ENCODE results near the gene FAM237A. TPM values are rescaled to one million over a fixed set of nuclear protein-coding genes. Genes with fewer than 3 reads are reported as not detected.

Gene FAM237A
- total and polyA plus RNA-seq, 5 experiments from 2014 or later, result not detected

DNA sequence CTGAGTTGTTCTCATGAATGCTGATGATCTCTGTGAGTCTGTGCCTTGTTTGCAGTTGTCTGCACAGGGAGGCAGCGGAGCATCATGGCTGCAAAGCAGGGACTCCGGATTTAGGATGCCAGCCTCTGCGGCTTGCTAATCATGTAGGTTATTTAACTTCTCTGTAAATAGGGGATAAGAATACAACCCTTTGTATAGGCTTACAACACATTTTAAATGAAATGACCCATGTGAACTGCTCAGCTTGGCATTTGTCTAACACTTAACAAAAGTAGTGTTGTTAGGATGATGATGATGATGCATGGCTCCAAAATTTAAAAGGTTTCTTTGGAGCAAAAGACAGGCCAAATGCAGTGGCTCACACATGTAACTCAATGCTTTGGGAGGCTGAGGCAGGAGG, 56.5 kb downstream of the FAM237A start:
- Mint-ChIP-seq H3K4me1 (peaks cover under 1 to 9% (median 4%) of the 10 kb centered on the region in 4 donors), H3K27ac (no peak overlapping the region), H3K36me3 (no peaks in the 10 kb centered on the region), H3K4me3 (no peak overlapping the region), H3K27me3 (peaks cover 6 to 22% (median 13%) of the 10 kb centered on the region in 5 donors), H3K9me3 (no peaks in the 10 kb centered on the region)
- POLR2A ChIA-PET, result no interaction called here
- ATAC-seq (no peak), DNase-seq (no peak)

Other genes starting within 250 kb of the FAM237A start
- under 1 TPM in 1 of 2 experiments, not detected in 1; 0.30 TPM for gene ADAM23, start 199.0 kb upstream of the FAM237A start, total RNA-seq
- gene ADAM23, start 199.0 kb upstream of the FAM237A start, polyA plus RNA-seq, result under 1 TPM in 1 of 3 donors, not detected in 2; 0.10 TPM
- gene DYTN, start 75.9 kb downstream of the FAM237A start, total RNA-seq, result not detected
- not detected for gene DYTN, start 75.9 kb downstream of the FAM237A start, polyA plus RNA-seq
- under 1 TPM; 0.30 to 0.60 TPM for gene MDH1B, start 122.8 kb downstream of the FAM237A start, total RNA-seq
- under 1 TPM; 0.06 to 0.52 (median 0.16) TPM for gene MDH1B, start 122.8 kb downstream of the FAM237A start, polyA plus RNA-seq
- gene FASTKD2, start 123.1 kb downstream of the FAM237A start, total RNA-seq, result 10 to 100 TPM; 23.7 to 26.8 TPM
- 10 to 100 TPM; 18.6 to 25.3 (median 25.2) TPM for gene FASTKD2, start 123.1 kb downstream of the FAM237A start, polyA plus RNA-seq

Measured in naive thymus-derived CD8-positive, alpha-beta T cell (primary cell).